HepG2 (cell line): ENCODE measurements around the gene BTBD1. TPM values are rescaled to one million over a fixed set of nuclear protein-coding genes. Genes with fewer than 3 reads are reported as not detected.
"Not testable (repeated sequence)": the region's sequence is repeated elsewhere in the genome, so short reads cannot be mapped to it uniquely, and the experiment has no call there.

Experiments
- ATAC-seq: fragments of 200-7000 bp; cut with Tn5 transposase; 3 replicates; pipeline ENCODE4 v1.9.1; 2020; ENCODE audit warnings: mild to moderate bottlenecking, moderate library complexity
- BruUV-seq: library from RNA; stranded (reverse); fragments of 400-500 nt; replicated peaks from 2 replicates; lab custom pipeline; 2021; lab: Mats Ljungman, UMichigan
- CTCF ChIA-PET: fragments of 300-600 bp; formaldehyde crosslinking; extraction: SDS; loops from one replicate; lab custom pipeline; 2021; ENCODE audit warnings: low total read pairs, inconsistent platforms, low intra/inter-chr PET ratio; lab: Yijun Ruan, JAX
- POLR2A ChIA-PET: fragments of 350-600 bp; sonication (Branson Sonifier 250); formaldehyde crosslinking; loops from one replicate; lab custom pipeline; 2020; ENCODE audit warnings: antibody characterized with exemption, inconsistent platforms; lab: Yijun Ruan, JAX
- DNase-seq: peaks from one replicate; pipeline ENCODE4 v3.0.0-alpha.2; 2015; ENCODE audit warnings: low spot score
- FAIRE-seq: peaks from 3 replicates; lab custom pipeline; 2011; peaks lifted over from hg19 to GRCh38; lab: Jason Lieb, UNC
- H2AFZ ChIP-seq: one replicate; pipeline ENCODE4 v1.6.1; 2011; ENCODE audit warnings: low read length, inconsistent platforms
- H3K27ac ChIP-seq: fragments of 300-600 bp; 3 replicates; pipeline ENCODE4 v1.8.0; 2011; ENCODE audit warnings: mixed run types, mild to moderate bottlenecking, mixed read lengths, low read length, inconsistent platforms; ENCODE audit not compliant: insufficient read depth; ENCODE audit errors: extremely low read length
- H3K27me3 ChIP-seq, 2 experiments: fragments of 200-600 bp in 1 of 2; 2 replicates in 1 of 2; 3 replicates in 1 of 2; pipeline versions ENCODE4 v1.6.0 to v1.8.0; 2011; ENCODE audit warnings: low read length in 2 of 2, mild to moderate bottlenecking in 2 of 2, moderate library complexity in 2 of 2, inconsistent platforms in 1 of 2; ENCODE audit not compliant: insufficient read depth in 2 of 2, control insufficient read depth in 1 of 2
- H3K36me3 ChIP-seq, 2 experiments: fragments of 200-600 bp in 1 of 2; replicated peaks in 1 of 2; 2 replicates in 1 of 2; 3 replicates in 1 of 2; pipeline versions ENCODE4 v1.5.1 to v1.8.0; 2011; ENCODE audit warnings: low read length in 2 of 2, inconsistent platforms in 1 of 2; ENCODE audit not compliant: insufficient read depth in 2 of 2, control insufficient read depth in 1 of 2
- H3K4me1 ChIP-seq: 2 replicates; pipeline ENCODE4 v1.5.1; 2012; ENCODE audit warnings: low read length, inconsistent platforms; ENCODE audit not compliant: insufficient read depth
- H3K4me2 ChIP-seq: 2 replicates; pipeline ENCODE4 v1.6.0; 2011; ENCODE audit warnings: low read depth, low read length, inconsistent platforms
- H3K4me3 ChIP-seq, 3 experiments: fragments of 200-600 bp in 1 of 3; sonication (generic), shearing (Covaris generic) in 1 of 3; replicated peaks in 1 of 3; 2 replicates each; pipeline ENCODE4 v1.5.1; 2011 to 2016; ENCODE audit warnings: low read length in 3 of 3, inconsistent platforms in 2 of 3, low read depth in 2 of 3, mild to moderate bottlenecking in 2 of 3, control low read depth in 1 of 3, mixed read lengths in 1 of 3; ENCODE audit not compliant: insufficient read depth in 1 of 3
- H3K79me2 ChIP-seq: one replicate; pipeline ENCODE4 v1.6.1; 2011; ENCODE audit warnings: low read length, inconsistent platforms; ENCODE audit not compliant: insufficient read depth
- H3K9ac ChIP-seq: 2 replicates; pipeline ENCODE4 v1.6.0; 2011; ENCODE audit warnings: mild to moderate bottlenecking, low read depth, low read length, inconsistent platforms; ENCODE audit not compliant: insufficient read depth
- H3K9me3 ChIP-seq: 2 replicates; pipeline ENCODE4 v1.5.1; 2012; ENCODE audit warnings: mild to moderate bottlenecking, low read length
- H4K20me1 ChIP-seq: 2 replicates; pipeline ENCODE4 v1.6.0; 2011; ENCODE audit warnings: inconsistent platforms, mild to moderate bottlenecking, low read length, moderate library complexity; ENCODE audit not compliant: insufficient read depth
- WGBS: methylation state at CpG from one replicate; pipeline ENCODE4 v1.1.6; 2017; ENCODE audit warnings: low lambda C conversion rate; 5-methylcytosine and 5-hydroxymethylcytosine counted together
- in situ Hi-C: cut with HindIII; loops from 2 replicates; pipeline ENCODE4 v1.10.0; 2017; ENCODE audit warnings: low pct_unique_long_range_greater_than_20kb; ENCODE audit not compliant: extremely low pct_ligation_motif_present
- intact Hi-C: fragments of 100-400 bp; cut with micrococcal nuclease; formaldehyde crosslinking; loops from one replicate; pipeline ENCODE4 v1.10.0; 2022; ENCODE audit not compliant: unreplicated experiment
- polyA plus RNA-seq, 8 experiments: library from polyadenylated mRNA; depleted of rRNA in 3 of 8; stranded (reverse) in 7 of 8; unstranded in 1 of 8; fragments of >200 nt; fragmentation: Illumina TruSeq in 4 of 8; extraction: Trizol in 4 of 8; gene quantifications; 2 replicates each; pipeline versions ENCODE4 v1.2.1 to v1.2.3, GENCODE V29; 2011 to 2016; ENCODE audit warnings: low read depth in 4 of 8, missing spikeins in 1 of 8, mixed read lengths in 1 of 8; ENCODE audit not compliant: insufficient read depth in 1 of 8
- total RNA-seq, 5 experiments: library from RNA; depleted of rRNA; stranded (reverse); fragments of >200 nt; fragmentation: Illumina TruSeq; extraction: Trizol; gene quantifications; 2 replicates each; pipeline ENCODE4 v1.2.3, GENCODE V29; 2016; ENCODE audit warnings: low read depth in 1 of 5

BTBD1 gene
- total and polyA plus RNA-seq, 2 of the 13 experiments (the other 11 are each of a cell fraction or from before 2014, with no cell fraction given), result 32.1 to 53.9 TPM

DNA sequence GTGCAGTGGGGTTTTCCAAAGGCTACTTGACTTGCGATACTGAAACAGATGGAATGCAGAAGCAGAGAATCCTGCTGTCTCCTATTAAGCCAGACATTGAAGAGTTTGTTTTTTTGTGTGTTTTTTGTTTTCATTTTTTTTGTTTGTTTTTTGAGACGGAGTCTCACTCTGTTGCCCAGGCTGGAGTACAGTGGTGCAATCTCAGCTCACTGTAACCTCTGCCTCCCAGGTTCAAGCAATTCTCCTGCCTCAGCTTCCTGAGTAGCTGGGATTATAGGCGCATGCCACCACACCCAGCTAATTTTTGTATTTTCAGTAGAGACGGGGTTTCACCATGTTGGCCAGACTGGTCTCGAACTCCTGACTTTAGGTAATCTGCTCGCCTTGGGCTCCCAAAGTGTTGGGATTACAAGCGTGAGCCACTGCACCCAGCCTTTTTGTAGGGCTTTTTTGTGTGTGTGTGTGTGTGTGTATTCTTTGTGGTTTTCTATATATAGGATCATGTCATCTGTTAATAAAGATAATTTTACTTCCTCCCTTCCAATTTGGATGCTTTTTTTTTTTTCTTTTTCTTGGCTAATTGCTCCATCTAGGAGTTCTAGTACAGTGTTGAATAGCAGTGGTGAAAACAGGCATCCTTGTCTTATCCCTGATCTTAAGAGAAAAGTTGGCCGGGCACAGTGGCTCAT is 19.0 kb upstream of the BTBD1 start:
- H3K9ac ChIP-seq, POLR2A ChIA-PET, H3K27me3 ChIP-seq, ATAC-seq, in situ Hi-C loops, H2AFZ ChIP-seq, DNase-seq, H3K4me2 ChIP-seq, H3K36me3 ChIP-seq, BruUV-seq, FAIRE-seq, H3K79me2 ChIP-seq, CTCF ChIA-PET, H3K4me1 ChIP-seq, H3K4me3 ChIP-seq, H3K9me3 ChIP-seq, intact Hi-C loops, H4K20me1 ChIP-seq, H3K27ac ChIP-seq: not testable (repeated sequence)
- WGBS, result 53% methylated on average over 8 of the region's 8 CpGs

DNA sequence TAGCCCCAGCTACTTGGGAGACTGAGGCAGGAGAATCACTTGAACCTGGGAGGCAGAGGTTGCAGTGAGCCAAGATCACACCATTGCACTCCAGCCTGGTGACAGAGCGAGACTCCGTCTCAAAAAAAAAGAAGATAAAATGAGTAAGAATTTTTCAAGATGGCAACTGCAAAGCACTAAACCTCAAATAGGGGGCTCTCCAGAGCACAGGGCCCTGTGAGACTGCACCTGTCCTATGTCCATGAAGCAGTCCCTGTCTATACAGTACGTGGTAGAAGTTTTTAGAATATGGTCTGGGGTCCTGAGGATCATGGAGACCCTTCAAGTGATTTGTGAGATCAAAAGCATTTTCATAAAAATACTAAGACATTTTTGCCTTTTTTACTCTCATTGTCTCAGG is 18.4 kb upstream of the BTBD1 start:
- H3K9ac ChIP-seq, H2AFZ ChIP-seq, H3K4me2 ChIP-seq, H3K9me3 ChIP-seq, H3K36me3 ChIP-seq, in situ Hi-C loops, H4K20me1 ChIP-seq, BruUV-seq, FAIRE-seq, ATAC-seq, POLR2A ChIA-PET, intact Hi-C loops, H3K4me1 ChIP-seq, H3K27ac ChIP-seq, H3K27me3 ChIP-seq, H3K4me3 ChIP-seq, CTCF ChIA-PET, H3K79me2 ChIP-seq, DNase-seq: not testable (repeated sequence)
- WGBS, result 64% methylated on average over 3 of the region's 3 CpGs
